Pulmonary artery endothelial cell (primary cell): ENCODE data around the gene TTC23. TPM values are rescaled to one million over a fixed set of nuclear protein-coding genes. Genes with fewer than 3 reads are reported as not detected.

Experiments
- DNase-seq: peaks from one replicate; pipeline ENCODE4 v3.0.0-alpha.2; 2011; ENCODE audit warnings: low read depth, low spot score
- total RNA-seq: library from RNA; depleted of rRNA; stranded (reverse); fragments of >200 nt; gene quantifications from 2 replicates; pipeline ENCODE4 v1.2.3, GENCODE V29; 2014

TTC23 gene
- total RNA-seq, 1 donor from 2014 or later: 22.3 TPM

DNA sequence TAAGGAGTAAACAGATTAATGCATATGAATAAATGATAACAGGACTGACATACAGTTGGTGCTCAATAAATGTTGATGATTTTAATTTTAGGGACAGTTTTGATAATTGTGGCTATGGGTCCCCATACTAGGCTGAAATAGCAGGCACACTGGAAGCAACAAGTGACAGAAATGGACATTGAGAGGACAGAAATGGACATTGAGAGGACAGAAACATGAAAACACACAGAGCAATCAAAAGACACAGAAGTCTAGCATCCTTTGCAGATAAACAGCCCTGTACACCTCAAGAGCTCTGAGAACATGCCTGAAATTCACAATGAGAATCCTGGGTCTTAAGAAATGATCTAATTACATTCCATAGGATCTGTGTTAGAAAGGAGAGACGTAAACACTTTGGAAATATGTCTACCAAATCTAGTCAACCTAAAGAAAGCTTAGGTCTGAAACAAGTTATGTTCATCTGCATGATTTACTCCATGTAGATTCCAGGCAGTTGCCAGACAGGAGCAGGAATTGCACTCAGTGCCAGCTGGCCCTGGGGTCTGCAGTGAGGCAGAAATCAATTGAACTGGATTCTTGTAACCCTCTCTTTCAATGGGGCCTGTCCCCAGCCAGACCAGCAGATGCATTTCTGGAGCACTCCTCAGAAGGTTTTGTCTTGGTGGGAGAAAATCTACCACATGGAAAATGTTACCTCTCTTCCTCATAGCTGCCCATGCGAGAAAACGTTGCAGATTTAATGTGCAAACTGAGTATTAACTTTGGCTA lies 84.2 kb downstream of the TTC23 start:
- no peak for DNase-seq

DNA sequence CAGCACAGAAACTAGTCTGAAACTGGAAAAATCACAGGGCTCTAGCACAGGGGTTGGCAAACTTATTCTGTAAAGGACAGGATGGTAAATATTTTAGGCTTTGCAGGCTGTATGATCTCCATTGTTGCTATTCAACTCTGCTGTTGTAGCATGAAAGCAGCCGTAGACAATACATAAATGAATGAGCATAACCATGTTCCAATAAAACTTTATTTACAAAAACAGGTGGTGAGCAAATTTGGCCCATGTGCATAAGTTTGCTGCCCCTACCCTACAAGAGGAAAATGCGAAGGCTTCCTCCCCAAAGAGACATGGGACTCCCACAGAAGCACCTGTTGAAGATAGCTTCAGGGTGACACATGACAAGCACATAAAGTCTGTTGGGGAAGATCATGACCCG lies 85.3 kb downstream of the TTC23 start:
- no peak for DNase-seq

DNA sequence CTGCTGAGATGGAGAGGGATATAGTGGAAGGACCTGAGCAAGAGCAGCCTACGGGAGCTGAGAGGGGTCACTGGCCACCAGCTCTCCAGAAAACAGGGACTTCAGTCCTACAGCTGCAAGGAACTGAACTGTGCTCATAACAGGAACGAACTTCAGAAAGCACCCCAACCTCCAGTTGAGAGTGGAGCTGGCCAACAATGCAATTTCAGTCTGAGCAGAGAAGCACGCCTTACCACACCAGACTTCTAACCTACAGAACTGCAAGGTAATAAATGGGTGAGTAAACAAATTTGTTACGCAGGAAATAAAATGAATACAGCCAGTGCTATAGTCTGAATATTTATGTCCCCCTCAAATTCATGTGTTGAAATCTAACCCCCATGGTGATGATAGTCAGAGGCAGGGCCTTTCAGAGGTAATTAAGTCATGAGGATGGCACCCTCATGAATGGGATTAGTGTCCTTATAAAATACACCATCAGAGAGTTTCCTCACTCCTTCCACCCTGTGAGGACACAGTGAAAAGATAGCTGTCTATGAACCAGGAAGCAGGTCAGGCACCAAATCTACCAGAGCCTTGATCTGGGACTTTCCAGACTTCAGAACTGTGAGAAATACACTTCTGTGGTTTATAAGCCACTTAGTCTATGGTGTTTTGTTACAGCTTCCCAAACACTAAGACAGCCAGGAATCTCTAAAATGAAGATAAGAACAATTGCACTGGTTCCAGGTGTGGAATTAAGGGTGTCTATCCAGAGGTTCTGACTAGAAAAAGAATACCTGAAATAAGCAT lies 85.9 kb downstream of the TTC23 start:
- DNase-seq: no peak

DNA sequence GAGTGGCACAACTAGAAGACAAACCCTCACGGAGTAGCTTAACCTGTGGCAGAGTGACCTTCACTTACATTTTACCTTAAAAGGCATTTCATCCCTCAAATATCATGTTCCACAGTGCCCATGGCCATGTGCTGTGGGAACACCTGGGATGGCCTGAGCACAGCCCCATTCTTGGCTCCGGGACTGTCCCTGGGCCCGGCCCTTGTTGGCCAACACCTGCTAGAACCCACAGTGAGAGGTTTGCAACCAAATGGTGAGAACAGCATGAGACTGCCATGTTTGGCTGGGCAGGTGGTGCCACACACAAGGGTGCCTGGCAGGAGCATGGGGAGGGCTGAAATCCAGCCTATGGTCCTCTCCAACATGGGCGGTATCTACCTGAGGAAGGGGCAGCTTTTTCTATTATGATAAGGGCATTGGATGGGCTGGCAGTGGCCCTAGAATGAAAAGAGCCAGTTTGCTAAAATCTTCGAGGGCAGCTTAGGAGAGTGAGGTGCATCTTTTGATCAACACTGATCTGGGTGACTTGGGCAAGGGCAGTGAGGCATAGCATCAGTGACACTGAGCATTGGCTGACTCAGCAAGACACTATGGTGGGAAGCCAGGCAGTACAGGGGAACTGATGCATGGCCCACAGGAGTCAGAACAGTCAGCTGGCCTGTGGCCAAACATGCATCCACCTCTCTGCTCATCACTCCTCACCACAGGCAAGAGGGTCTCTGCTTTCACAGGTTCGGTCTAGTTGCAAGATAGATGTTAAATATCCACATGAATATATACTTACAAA lies 90.6 kb downstream of the TTC23 start:
- DNase-seq: no peak

GRCh38 chr15:99157456-99157855 lies 91.9 kb downstream of the TTC23 start:
- no peak for DNase-seq

DNA sequence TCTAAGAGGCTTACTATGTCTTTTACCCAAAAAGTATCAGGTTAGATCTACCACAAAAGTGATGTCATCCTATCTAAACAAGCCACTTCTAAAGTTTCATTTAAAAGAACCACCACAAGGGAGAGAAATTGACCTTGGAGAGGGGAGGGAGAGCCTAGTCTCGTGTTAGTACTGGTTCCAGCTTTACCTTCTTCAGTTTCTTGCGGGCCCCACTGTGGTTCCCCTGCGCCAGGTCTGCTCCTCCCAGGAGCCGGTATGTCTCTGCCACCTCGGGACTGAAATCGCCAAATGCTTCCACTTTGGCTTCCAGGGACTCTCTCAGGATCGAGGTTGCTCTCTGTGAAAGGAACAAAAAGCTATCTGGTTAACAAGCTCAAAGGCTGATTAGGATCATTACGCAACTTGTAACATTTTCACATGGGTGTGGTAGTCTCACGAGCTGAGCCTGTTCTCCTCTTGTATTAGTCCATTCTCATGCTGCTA lies 93.4 kb downstream of the TTC23 start:
- no peak for DNase-seq

DNA sequence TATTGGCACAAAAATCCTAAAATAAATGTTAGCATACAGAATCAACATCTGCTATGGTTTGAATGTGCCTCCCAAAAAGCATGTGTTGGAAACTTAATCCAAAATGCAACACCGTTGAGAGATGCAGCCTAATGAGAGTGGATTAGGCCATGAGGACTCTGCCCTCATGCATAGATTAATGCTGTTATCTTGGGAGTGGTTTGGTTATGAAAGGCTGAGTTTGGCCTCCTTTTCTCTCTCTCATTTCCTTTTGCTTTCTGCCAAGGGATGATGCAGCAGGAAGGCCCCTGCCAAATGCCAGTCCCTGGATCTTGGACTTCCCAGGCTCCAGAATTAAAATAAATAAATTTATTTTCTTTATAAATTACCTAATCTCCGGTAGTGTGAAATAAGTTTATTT lies 95.1 kb downstream of the TTC23 start:
- no peak for DNase-seq

DNA sequence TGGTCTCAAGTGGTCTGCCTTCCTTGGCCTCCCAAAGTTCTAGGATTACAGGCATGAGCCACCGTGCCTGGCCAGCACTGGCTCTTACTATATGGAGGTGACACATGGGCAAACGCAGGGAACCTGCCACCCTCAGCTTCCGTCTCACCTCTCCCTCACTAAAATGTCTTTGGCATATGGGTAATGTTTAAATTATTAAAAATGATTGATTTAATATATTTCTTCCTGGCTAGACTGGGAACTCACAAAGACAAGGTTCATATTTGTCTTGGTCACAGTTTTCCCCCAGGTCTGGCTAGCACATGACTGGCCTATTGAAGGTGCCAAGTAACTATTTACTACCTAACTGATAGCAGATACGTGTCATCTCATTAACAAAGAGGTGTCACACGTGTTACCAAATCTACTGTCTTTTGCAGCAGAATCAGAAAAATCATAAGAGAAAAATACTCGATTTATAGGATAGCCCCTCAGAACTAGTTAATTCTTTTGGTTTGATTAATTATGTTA lies 96.3 kb downstream of the TTC23 start:
- no peak for DNase-seq

DNA sequence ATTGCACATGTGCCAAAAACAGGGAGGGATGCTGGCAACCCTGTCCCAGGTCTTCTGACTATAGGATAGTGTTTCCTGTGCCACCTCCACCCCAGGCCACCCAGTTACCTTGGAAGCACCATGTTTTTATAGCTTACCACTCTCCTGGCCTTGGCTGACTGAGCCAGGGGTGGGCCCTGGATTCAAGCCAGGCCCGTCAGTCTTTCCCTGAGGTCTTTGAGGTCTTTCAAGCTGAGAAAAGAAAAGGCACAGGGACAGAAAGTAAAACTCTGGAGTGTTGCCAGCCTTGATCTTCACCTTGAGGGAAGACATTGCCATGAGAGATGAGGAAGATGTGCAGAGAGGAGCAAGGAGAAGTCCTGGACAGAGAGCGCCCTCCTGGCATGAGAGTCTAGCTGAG lies 98.2 kb downstream of the TTC23 start:
- DNase-seq: no peak

GRCh38 chr15:99149366-99149765 lies 100.0 kb downstream of the TTC23 start:
- DNase-seq: no peak

- no peak for DNase-seq
Measured at GRCh38 chr15:99148851-99149276, 100.5 kb downstream of the TTC23 start.

GRCh38 chr15:99146661-99147060 lies 102.7 kb downstream of the TTC23 start:
- DNase-seq: no peak

DNA sequence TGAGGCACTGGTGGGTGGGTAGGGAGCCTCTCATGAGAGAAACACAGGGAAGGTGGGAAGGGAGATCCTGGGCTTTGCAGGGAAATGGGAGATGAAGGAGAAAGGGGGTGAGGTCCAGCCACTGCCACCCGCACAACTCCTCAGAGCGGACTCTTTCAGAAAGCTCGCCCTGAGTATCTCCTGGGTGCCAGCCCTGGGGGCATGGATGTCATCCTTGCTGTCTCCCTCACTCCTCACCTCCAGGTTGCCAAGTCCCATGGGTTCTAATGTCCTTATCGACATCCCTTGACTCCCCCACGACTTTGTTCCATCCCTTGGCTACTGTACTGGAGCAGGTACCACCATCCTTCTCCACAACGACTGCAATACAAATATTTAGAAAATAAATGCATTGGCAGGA lies 103.6 kb downstream of the TTC23 start:
- DNase-seq: no peak

DNA sequence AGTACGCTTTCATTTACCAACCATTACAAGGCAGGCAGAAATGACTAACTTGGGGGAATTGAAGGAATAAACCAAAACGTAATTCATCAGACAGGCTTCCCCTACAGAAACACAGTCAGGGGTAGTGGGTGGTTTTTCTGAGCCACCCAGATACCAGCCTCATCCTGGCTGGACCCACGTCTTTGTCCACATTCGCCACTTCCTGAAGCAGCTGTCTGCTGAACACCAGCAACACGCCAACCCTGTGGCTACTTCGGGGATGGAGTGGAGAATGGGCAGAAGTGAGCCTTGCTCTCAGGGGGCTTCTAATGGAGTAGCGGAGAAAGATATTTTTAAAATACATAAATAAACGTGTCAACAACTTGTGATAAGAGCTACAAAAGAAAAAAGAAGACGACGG lies 104.4 kb downstream of the TTC23 start:
- DNase-seq: no peak

DNA sequence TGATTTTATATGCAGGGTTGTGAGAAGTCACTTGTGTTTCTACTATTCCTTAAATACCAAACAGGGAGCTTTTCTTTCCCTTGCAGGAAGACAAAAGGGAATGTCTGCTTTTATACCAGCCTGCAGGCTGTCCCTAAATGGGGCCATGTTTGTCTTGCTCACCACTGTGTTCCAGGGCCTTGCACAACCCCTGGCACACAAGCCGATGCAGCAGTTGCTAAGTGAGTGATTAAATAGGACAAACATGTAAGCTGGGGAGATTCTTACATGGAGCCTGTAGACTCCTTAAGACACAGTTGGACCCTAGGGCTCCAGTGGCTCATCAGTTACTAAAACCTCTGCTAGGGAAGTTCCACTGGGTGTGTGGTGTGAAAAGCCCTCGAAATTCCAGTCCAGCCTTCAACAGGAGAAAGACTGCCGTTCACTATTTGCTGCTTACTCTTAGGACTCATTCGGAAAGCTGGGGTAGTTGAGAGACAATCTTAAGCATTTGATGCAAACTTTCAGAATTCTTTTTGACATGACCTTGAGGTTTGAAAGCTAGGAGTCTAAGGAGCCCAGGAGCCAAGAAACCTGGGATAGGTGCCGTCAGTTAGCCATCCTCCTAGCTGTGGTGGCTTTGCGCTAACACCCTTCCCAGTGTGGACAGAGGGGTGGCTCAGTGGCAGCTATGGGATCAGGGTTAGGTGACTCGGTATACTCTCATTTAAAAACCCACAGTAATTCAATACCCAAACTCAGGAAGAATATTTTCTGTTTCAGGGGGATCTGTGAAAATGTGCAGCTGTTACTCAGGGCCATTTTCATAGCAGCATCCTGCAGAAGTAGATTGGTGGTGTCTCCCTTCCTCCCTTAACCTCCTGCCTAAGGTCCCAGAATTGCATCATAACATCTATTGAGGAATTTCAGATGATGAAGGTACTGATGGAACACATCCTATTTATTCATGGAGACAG lies 105.4 kb downstream of the TTC23 start:
- DNase-seq: no peak

DNA sequence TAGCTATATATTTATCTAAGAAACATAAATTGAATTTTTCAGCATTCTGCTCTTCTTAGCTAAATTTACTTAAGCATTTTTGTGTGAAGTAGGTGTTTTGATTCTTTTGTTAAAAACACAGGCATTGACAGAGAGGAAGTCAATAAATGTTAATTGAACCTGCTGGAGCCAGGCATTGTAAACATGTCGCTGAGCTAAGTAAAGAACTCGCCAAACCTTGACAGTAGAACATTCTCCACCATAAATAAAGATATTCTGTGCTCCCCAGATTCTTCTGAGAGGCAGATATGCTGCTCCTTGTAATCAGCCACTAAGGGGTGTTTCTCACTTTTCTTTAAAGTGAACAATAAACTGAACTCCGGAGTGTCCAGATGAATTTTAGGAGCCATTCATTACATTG lies 106.1 kb downstream of the TTC23 start:
- DNase-seq: no peak

DNA sequence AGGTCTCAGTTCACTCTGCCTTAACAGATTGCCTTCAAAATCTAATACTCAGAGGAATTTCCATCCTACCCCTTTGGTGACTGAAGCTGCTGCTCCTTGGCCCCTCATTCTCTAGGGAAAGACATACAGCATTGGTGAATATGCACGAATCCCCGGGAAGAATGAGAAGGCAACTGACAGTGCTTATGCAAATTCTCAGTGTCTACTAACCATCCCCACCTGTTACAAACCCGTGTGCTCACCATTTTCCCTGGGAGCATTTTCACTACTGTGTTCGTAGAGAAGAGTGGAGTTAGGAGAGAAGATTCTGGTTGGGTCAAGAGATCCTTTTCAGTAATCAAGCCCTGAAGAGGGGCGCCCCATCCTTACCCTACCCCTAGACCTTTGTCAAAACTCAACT lies 106.8 kb downstream of the TTC23 start:
- no peak for DNase-seq

GRCh38 chr15:99141943-99142342 lies 107.4 kb downstream of the TTC23 start:
- no peak for DNase-seq

DNA sequence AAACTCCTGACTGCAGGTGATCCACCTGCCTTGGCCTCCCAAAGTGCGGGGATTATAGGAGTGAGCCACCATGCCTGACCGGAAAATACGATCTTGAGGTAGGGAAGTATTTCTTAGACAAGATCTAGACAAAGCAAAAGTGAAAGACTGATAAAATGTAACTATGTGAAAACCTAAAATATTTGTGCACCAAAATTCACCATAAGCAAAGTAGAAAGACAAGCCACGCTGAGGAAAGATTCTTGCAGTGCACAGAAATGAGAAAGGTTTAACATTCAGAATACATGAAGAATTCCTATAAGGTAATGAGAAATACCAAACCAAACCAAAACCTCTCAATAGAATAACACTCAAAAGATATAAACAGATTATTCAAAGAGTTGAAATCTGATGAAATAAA lies 108.8 kb downstream of the TTC23 start:
- DNase-seq: no peak

DNA sequence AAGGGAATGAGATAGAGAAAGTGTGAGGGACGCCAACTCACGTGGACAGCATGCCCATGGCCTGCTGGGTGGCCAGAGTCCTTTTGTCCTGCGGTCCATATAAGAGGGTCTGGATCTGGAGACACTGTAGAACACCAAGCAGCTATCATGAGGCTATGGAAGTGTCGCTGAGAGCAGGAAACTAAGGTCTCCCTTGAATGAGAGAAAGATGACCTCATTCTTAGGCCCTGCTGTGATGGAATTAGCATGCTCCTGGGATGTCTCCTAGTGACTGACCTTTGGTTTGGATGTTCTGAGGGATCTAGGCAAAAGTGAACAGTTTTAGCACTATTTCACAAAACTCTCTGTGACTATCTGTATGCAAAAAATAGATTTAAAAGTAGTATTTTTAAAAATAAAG lies 110.1 kb downstream of the TTC23 start:
- no peak for DNase-seq
